Measurements from ENCODE around the gene CYP11A1.

Gene CYP11A1

GRCh38 chr15:74351670-74352069 lies 15.8 kb downstream of the CYP11A1 start:
- no peak for TF ChIP-seq CTCF (IDR thresholded peaks at IDR 0.05; ENCODE audit: low read length, missing control alignments)
- DNase-seq (ENCODE audit: low read depth), result no peak
- no peak overlapping the region for H3K4me3 ChIP-seq (replicated peaks; ENCODE audit: low read depth, low read length)

DNA sequence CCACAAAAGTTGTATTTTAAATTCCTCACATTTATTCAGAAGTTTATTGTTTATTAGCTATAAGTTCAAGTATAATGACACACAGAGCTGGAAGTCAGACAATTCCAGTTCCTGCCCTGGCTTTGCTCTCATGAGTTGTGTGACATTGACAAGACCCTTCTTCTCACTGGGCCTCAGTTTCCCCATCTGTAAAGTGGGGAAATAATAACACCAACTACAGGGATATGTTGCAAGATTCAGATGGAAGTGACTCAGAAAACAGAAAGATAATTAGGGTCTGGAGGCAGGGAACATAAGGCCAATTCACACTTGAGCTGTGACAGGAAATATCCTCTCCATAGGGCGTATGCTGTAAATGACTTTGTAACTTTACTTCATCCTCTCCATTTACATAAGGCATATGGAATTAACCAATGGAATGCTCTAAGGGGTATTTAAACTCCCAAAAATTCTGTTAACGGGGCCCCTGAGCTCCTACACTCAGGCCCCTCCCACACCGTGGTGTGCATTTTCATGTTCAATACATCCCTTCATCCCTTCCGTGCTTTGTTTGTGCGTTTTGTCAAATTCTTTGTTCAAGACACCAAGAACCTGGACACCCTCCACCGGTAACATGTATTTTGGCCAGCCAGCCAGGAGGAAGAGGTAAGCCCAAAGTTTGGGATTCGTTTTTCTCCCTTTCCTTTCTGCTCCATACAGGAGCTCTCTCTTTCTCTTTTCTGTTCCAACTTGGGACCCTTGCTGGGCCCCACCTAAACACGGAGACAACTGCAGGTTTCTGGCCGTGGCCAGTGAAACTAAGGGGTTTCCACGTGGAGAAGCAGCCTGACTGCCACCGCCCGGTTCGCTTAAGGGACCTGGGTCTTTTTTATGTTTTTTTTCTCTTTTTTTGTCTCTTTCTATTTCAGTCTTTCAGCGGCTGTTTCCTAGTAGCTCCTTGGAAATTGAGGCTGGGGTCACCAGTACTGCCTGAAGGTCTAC lies 16.9 kb downstream of the CYP11A1 start:
- no peak for TF ChIP-seq CTCF (IDR thresholded peaks at IDR 0.05; ENCODE audit: low read length, missing control alignments)
- no peak for DNase-seq (ENCODE audit: low read depth)
- no peak overlapping the region for H3K4me3 ChIP-seq (replicated peaks; ENCODE audit: low read depth, low read length)

- no peak for DNase-seq (ENCODE audit: low read depth)
- no peak overlapping the region for H3K4me3 ChIP-seq (replicated peaks; ENCODE audit: low read depth, low read length)
- TF ChIP-seq CTCF (IDR thresholded peaks at IDR 0.05; ENCODE audit: low read length, missing control alignments), result no peak
Observed at GRCh38 chr15:74349241-74349778, 18.1 kb downstream of the CYP11A1 start.

DNA sequence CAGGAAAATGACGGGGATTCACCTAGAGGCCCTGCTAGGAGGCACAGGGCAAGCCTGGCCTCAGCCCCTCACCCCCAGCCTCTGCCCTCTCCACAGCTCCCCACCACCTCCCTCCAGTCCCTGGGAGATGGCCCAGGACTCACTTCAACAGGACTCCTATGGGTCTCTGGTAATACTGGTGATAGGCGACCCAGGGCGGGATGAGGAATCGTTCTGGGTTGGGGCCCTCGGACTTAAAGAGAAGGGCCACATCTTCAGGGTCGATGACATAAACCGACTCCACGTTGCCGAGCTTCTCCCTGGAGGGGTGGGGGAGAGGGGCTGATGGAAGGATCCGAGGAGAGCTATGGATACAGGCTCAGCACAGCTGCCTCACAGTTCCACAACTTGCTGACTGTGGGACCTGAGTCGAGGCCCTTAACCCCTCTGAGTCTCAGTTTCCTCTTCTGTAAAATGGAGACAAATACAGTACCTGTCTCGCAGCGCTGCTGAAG lies 19.6 kb downstream of the CYP11A1 start:
- H3K4me3 ChIP-seq (replicated peaks; ENCODE audit: low read depth, low read length), result no peak overlapping the region
- no peak for DNase-seq (ENCODE audit: low read depth)
- no peak for TF ChIP-seq CTCF (IDR thresholded peaks at IDR 0.05; ENCODE audit: low read length, missing control alignments)

DNA sequence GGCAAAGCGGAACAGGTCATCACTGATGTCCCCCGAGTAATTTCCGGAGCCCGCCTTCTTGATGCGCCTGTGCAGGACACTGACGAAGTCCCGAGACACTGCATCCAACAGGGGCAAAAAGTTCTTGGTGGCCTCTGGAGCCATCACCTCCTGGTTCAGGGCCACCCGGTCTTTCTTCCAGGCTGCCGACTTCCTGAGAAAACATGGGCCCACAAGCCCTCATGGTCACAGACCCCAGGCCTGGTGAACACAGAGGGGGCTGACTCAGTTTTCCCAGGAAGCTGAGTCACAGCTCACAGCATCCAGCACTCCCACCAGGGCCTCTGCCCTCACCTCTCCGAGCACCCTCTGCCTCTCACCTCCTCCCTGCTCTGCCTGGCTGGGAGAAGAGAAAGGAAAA lies 22.4 kb downstream of the CYP11A1 start:
- no peak for TF ChIP-seq CTCF (IDR thresholded peaks at IDR 0.05; ENCODE audit: low read length, missing control alignments)
- H3K4me3 ChIP-seq (replicated peaks; ENCODE audit: low read depth, low read length), result no peak overlapping the region
- peak; percentile 46 for DNase-seq (ENCODE audit: low read depth)

DNA sequence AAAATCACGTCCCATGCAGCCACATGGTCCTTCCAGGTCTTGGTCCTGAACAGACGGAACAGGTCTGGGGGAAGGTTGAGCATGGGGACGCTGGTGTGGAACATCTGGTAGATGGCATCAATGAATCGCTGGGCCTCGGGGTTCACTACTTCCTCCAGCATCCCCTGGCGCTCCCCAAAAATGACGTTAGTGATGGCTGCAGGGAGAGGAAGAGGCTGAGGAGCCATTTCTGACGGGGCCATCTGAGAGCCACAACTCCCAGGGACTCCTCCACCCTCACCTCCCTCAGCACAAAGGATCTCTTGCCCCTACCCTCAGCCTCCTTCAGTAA lies 23.7 kb downstream of the CYP11A1 start:
- no peak for DNase-seq (ENCODE audit: low read depth)
- TF ChIP-seq CTCF (IDR thresholded peaks at IDR 0.05; ENCODE audit: low read length, missing control alignments), result no peak
- no peak overlapping the region for H3K4me3 ChIP-seq (replicated peaks; ENCODE audit: low read depth, low read length)

Data from fibroblast of pulmonary artery (primary cell).